SHP77 (cell line): ENCODE results near the gene SYPL2.

Source experiments
- DNase-seq, 2 experiments: peaks; one replicate each; lab custom pipeline; 2025; lab: John Stamatoyannopoulos, UW

SYPL2 gene

DNA sequence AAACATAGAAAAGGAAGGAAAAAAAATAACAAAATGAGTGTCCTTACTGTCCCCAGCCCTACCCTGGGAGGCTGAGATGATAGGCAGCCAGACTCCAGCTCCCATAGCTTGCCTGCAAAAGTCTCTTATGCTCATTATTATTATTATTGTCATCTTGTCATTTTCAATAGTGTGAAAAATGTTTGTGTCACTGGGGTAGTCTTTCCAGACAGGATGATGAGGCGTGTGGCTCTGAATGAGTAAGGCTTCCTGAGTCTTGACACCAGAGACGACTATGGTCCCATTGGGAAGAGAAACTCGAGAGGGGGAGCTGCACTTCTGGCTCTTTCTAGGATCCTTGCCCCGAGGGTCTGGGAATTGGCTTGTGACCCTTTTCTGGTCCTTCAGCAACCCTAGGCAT, 26.4 kb downstream of the SYPL2 start:
- DNase-seq, result no peak

GRCh38 chr1:109493227-109493626, 26.9 kb downstream of the SYPL2 start:
- DNase-seq, result peak in 1 of 2 experiments; percentile 6

DNA sequence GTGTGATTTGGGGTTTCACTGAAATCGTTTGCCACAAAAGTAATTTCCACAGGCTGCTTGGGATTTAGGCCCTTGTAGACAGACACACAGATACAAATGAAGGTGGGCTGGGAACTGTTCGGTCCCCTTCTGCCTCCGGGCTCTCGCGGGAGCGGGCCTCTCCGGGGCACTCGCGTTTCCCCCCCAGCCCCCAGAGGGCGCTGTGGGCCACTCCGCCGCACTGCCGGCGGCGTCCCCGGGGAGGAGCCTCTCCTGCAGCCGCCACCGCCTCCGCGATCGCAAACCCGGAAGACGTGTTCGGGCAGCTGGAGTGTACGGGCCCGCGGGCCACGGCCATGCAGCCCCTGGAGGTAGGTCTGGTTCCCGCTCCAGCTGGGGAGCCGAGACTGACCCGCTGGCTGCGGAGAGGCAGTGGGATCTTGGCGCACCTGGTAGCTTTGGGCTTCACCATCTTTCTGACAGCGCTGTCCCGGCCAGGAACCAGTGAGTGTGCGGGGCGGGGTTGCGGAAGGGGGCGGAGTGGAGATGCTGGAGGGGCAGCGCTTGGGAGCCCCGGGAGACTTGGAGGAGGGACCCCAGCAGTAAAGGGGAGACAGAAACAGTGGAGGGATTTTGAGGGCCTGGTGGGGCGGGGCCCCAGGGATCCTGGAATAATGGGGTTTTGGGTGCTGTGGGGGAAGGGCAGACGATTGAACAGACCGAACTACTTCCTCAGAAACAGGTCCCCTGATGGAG, 27.6 kb downstream of the SYPL2 start, which contains the start of gene CYB561D1:
Gene CYB561D1 (plus strand): TSS at position 290 of the 735 bp plus-strand sequence. CDS start 46 bp downstream, at position 336.
- peak; percentile 75 to 87 for DNase-seq

GRCh38 chr1:109495738-109496137, 29.4 kb downstream of the SYPL2 start:
- DNase-seq, result no peak

GRCh38 chr1:109497449-109498160, 31.3 kb downstream of the SYPL2 start:
- no peak for DNase-seq

- DNase-seq, result peak; percentile 81 to 85
Measured at GRCh38 chr1:109498161-109498801, 31.9 kb downstream of the SYPL2 start.

DNA sequence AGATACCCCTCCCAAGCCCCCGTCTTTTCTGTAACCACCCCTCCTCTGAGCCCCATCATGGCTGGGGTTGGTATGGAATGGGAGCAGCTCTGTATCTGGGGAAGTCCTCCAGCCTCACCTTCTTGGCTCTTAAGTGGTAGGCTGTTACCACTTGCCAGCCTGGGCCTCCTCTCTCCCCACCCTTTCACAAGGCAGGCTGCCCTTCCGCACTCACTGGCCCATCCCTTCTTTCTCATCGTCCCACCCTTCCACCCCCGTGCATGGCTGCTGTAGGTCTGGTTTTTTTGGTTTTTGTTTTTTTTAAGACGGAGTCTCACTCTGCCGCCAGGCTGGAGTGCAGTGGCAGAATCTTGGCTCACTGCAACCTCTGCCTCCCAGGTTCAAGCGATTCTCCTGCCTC, 32.7 kb downstream of the SYPL2 start:
- no peak for DNase-seq

DNA sequence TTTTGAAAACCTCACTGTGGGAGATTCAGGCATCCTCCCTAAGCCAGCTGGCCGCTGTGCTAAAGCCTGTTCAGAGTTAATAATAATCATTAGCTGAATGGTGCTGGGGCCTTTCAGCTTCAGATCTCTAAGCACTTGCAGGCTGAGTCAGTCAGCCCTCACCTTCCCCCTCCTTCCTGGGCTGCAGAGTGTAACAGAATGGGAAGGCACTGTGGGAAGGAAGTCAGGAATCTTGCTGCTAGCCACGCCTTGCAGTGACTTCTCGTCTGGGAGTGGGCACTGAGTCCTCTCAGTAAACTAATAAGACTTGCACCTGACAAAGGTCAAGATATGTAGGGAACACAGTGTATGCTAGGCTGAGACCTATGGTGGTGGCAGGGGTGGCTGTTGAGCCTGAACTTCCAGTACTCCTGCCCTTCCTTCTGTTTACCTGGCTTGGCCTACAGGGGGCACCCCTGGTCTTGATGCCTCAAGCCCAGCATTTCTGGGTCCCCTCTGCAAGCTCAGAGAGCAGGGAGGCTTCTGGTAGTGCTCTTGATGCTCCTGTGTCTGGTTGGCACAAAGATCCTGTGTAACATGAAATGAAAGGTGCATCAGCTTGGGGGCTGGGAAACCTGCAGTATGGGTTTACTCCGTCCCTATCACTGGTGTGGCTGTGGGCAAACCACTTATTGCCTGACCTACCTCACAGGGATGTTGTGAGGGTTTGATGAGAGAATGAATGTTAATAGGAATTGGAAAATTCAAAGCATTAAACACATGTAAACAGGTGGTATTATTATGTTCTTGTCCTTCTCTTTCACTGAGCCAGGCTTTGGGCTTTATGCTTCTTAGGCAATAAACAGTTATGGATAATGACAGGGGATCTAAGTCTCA, 33.6 kb downstream of the SYPL2 start:
- peak; percentile 13 to 25 for DNase-seq

DNA sequence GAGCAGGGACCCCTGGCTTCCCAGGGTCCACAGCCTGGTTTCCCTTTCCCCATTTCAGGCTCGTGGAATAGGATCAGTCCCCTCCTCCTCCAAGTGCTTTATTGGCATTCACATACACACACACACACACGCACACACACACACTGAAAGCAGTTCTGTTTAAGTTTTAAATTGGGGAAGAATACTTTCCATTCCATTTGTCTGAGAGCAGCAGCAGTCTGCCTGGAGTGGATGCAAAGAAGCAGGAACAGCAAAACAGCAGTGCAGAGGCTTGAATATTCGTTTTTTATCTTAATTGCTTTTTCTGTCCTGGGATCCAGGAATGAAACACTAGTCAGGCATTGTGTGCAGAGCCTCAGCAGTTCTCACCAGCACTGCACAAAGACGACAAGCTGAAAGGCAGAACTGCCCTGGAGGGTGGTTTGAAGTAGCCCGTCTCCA, 34.6 kb downstream of the SYPL2 start:
- no peak for DNase-seq

- no peak for DNase-seq
Measured at GRCh38 chr1:109501644-109502363, 35.5 kb downstream of the SYPL2 start.

GRCh38 chr1:109502364-109502851, 36.1 kb downstream of the SYPL2 start:
- DNase-seq, result no peak

GRCh38 chr1:109503935-109504334, 37.6 kb downstream of the SYPL2 start:
- DNase-seq, result no peak

- no peak for DNase-seq
Measured at GRCh38 chr1:109504974-109505373, 38.6 kb downstream of the SYPL2 start.

GRCh38 chr1:109508001-109508872, 41.9 kb downstream of the SYPL2 start:
- DNase-seq, result no peak

DNA sequence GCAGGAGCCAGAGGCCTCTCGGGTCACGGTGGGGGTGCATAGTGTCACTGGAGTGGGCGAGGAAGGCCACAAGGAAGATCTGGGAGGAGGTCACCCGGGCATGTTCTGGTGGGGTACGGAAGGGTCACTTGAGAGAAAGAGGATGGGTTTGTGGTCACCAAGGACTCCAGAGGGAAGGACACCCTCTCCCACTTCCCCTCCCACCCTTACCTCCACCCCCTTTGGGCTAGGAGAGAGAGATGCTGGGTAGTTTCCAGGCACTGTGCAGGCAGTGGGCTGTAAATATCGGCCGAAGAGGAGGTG, 42.5 kb downstream of the SYPL2 start:
- no peak for DNase-seq

DNA sequence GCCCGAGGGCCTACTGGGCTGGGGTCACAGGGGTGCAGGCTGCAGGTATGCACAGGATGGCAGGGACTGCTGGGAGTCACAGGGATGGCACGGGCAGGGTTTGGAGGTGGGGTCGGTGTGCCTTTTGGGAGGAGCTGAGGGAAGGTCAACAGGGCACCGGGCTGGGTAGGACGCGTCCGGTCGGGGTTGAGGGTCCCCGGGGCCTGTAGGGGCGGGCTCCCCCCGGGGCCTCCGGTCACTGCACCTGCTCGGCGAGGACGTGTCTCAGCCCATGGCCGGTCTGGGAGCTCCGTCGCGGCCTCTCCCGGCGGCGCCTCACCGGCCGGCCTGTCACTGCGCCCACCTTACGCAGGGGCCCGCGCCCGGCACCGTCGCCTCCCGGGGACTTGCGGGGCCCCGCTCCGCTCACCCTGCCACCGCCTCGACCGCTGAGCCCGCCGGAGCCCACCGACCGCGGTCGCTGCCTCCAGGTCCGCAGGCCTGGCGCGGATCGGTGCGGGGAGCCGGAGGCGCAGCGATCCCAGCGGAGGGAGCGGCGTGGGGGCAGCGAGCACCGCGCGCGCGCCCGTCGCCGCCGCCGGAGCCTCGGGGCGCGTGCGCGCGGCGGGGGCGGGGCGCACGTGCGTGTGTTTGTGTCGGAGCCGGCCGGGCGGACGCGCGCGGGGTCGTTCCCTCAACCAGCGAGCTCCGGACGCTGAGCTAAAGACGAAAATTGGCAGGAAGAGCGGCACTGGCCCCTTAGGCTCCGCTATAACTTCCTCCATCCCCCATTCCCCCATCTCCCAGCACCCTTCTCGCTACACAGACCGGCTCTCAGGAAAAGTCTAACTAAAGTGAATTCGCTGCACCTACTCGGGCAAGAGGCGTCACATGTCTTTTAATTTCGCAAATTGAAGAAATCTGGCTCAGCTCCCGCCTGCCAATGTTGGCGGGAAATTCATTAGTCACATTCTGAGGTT, 43.1 kb downstream of the SYPL2 start, which contains the start of gene AMIGO1:
Gene AMIGO1 (minus strand): TSS at position 552 of the 959 bp plus-strand sequence. CDS start 815 bp downstream, outside the sequence.
- DNase-seq, result peak; percentile 26 to 59

GRCh38 chr1:109513110-109513710, 46.9 kb downstream of the SYPL2 start:
- DNase-seq, result no peak

GRCh38 chr1:109514846-109515245, 48.5 kb downstream of the SYPL2 start:
- DNase-seq, result no peak
